SK-N-SH treated with all-trans-retinoic acid at 6 μM for 48 hours (cell line): ENCODE data around the gene VASN.
A peak's percentile ranks its signal among the peaks of the same experiment; 100 is the strongest.

Experiments
- ATAC-seq: fragments of 200-7000 bp; cut with Tn5 transposase; 3 replicates; pipeline ENCODE4 v1.9.1; 2020; ENCODE audit warnings: mild to moderate bottlenecking, moderate library complexity
- CSDC2 ChIP-seq: fragments of 250-450 bp; sonication (Bioruptor Pico); IDR thresholded peaks from 2 replicates; pipeline ENCODE4 v1.5.0; 2020; ENCODE audit warnings: mild to moderate bottlenecking, moderate library complexity
- CSRNP3 ChIP-seq: fragments of 250-450 bp; sonication (Bioruptor Pico); IDR thresholded peaks from 2 replicates; pipeline ENCODE4 v1.5.1; 2021; ENCODE audit warnings: mild to moderate bottlenecking, moderate library complexity
- GLIS3 ChIP-seq: fragments of 250-450 bp; sonication (Bioruptor Pico); IDR thresholded peaks from 2 replicates; pipeline ENCODE4 v1.5.0; 2020; ENCODE audit warnings: mild to moderate bottlenecking, moderate library complexity
- ISL1 ChIP-seq: fragments of 250-450 bp; sonication (Bioruptor Pico); IDR thresholded peaks from 2 replicates; pipeline ENCODE4 v2.1.2; 2022; ENCODE audit warnings: mild to moderate bottlenecking, moderate library complexity
- OSR1 ChIP-seq: fragments of 250-450 bp; sonication (Bioruptor Pico); IDR thresholded peaks from 2 replicates; pipeline ENCODE4 v1.8.0; 2022; ENCODE audit warnings: moderate library complexity, mild to moderate bottlenecking, inconsistent platforms
- POU6F1 ChIP-seq: fragments of 250-450 bp; sonication (Bioruptor Pico); IDR thresholded peaks from 2 replicates; pipeline ENCODE4 v1.8.0; 2021; ENCODE audit warnings: low read depth, mild to moderate bottlenecking, moderate library complexity, borderline replicate concordance
- SNAI2 ChIP-seq: fragments of 250-450 bp; sonication (Bioruptor Pico); IDR thresholded peaks from 2 replicates; pipeline ENCODE4 v1.5.0; 2020; ENCODE audit warnings: mild to moderate bottlenecking, moderate library complexity
- TCF4 ChIP-seq: fragments of 250-450 bp; sonication (Bioruptor Pico); IDR thresholded peaks from 2 replicates; pipeline ENCODE4 v1.8.0; 2021; ENCODE audit warnings: mild to moderate bottlenecking, moderate library complexity, borderline replicate concordance
- TOX ChIP-seq: fragments of 250-450 bp; sonication (Bioruptor Pico); IDR thresholded peaks from 2 replicates; pipeline ENCODE4 v1.8.0; 2021; ENCODE audit warnings: mild to moderate bottlenecking, moderate library complexity, borderline replicate concordance
- TSHZ2 ChIP-seq: fragments of 250-450 bp; sonication (Bioruptor Pico); IDR thresholded peaks from 2 replicates; pipeline ENCODE4 v1.5.0; 2020; ENCODE audit warnings: mild to moderate bottlenecking, moderate library complexity
- ZC3H10 ChIP-seq: fragments of 250-450 bp; sonication (Bioruptor Pico); IDR thresholded peaks from 2 replicates; pipeline ENCODE4 v1.5.1; 2021; ENCODE audit warnings: mild to moderate bottlenecking, moderate library complexity
- ZFP3 ChIP-seq: fragments of 250-450 bp; sonication (Bioruptor Pico); IDR thresholded peaks from 2 replicates; pipeline ENCODE4 v1.5.0; 2020; ENCODE audit warnings: mild to moderate bottlenecking, moderate library complexity
- ZFP30 ChIP-seq: fragments of 450-650 bp; formaldehyde crosslinking; IDR thresholded peaks from 2 replicates; pipeline ENCODE4 v1.5.0; 2022; ENCODE audit warnings: mild to moderate bottlenecking, moderate library complexity
- ZNF565 ChIP-seq: fragments of 450-650 bp; formaldehyde crosslinking; conservative IDR thresholded peaks from 2 replicates; pipeline ENCODE4 v1.5.0; 2020; ENCODE audit warnings: low read depth, mild to moderate bottlenecking, moderate library complexity
- ZNF70 ChIP-seq: fragments of 450-650 bp; formaldehyde crosslinking; IDR thresholded peaks from 2 replicates; pipeline ENCODE4 v1.5.0; 2020; ENCODE audit warnings: mild to moderate bottlenecking, moderate library complexity
- ZNF8 ChIP-seq: fragments of 450-650 bp; formaldehyde crosslinking; IDR thresholded peaks from 2 replicates; pipeline ENCODE4 v1.5.0; 2020; ENCODE audit warnings: mild to moderate bottlenecking, moderate library complexity

The VASN gene

GRCh38 chr16:4376126-4376892, 4.7 kb downstream of the VASN start:
- TF ChIP-seq GLIS3 (CRISPR knock-in tag) (no peak), ZFP3 (0 out of 2 replicates have a peak, but pooled peaks have one; percentile 17)
- ATAC-seq = peak; percentile 60

- ATAC-seq = no peak
These were observed 5.4 kb downstream of the VASN start for GRCh38 chr16:4376893-4377572.

GRCh38 chr16:4377573-4378154, 6.0 kb downstream of the VASN start:
- no peak for TF ChIP-seq TOX (CRISPR knock-in tag)
- TF ChIP-seq POU6F1 (CRISPR knock-in tag) = no peak
- no peak for TF ChIP-seq CSDC2 (CRISPR knock-in tag)
- TF ChIP-seq TCF4 (CRISPR knock-in tag) = no peak
- TF ChIP-seq ZNF70 (CRISPR knock-in tag) = no peak
- TF ChIP-seq ZNF565 (CRISPR knock-in tag) = no peak
- TF ChIP-seq SNAI2 (CRISPR knock-in tag) = no peak
- no peak for TF ChIP-seq TSHZ2 (CRISPR knock-in tag)
- no peak for TF ChIP-seq ISL1 (CRISPR knock-in tag)
- no peak for ATAC-seq

More at GRCh38 chr16:4376893-4377572, 5.4 kb downstream of the VASN start:
- no peak for TF ChIP-seq OSR1 (CRISPR knock-in tag)
- TF ChIP-seq ZNF565 (CRISPR knock-in tag) = no peak

GRCh38 chr16:4378161-4378666, 6.6 kb downstream of the VASN start:
- no peak for ATAC-seq
- no peak for TF ChIP-seq GLIS3 (CRISPR knock-in tag)
- no peak for TF ChIP-seq CSDC2 (CRISPR knock-in tag)
- no peak for TF ChIP-seq ZFP30 (CRISPR knock-in tag)
- no peak for TF ChIP-seq CSRNP3 (CRISPR knock-in tag)
- TF ChIP-seq TCF4 (CRISPR knock-in tag) = no peak
- TF ChIP-seq OSR1 (CRISPR knock-in tag) = no peak
- TF ChIP-seq ZNF8 (CRISPR knock-in tag) = no peak
- TF ChIP-seq TSHZ2 (CRISPR knock-in tag) = no peak
- no peak for TF ChIP-seq ZNF70 (CRISPR knock-in tag)
- no peak for TF ChIP-seq ZC3H10 (CRISPR knock-in tag)
- TF ChIP-seq, all 23 proteins: peak for 0
